Endothelial cell (in vitro differentiated cells): ENCODE measurements around the gene TPRA1. TPM values are rescaled to one million over a fixed set of nuclear protein-coding genes. Genes with fewer than 3 reads are reported as not detected.

Source experiments
- DNase-seq: peaks from one replicate; pipeline ENCODE4 v3.0.0; 2021; ENCODE audit warnings: low spot score
- H3K27ac Mint-ChIP-seq: one replicate; pipeline ENCODE4 v1.8.0; 2021; ENCODE audit warnings: mixed read lengths, inconsistent platforms; ENCODE audit not compliant: unreplicated experiment
- H3K27me3 Mint-ChIP-seq: one replicate; pipeline ENCODE4 v1.8.0; 2021; ENCODE audit warnings: mild to moderate bottlenecking, moderate library complexity, mixed read lengths, inconsistent platforms; ENCODE audit not compliant: unreplicated experiment
- H3K36me3 Mint-ChIP-seq: one replicate; pipeline ENCODE4 v1.8.0; 2021; ENCODE audit warnings: mild to moderate bottlenecking, low read depth, mixed read lengths, inconsistent platforms; ENCODE audit not compliant: unreplicated experiment
- H3K4me1 Mint-ChIP-seq: one replicate; pipeline ENCODE4 v1.8.0; 2021; ENCODE audit warnings: mild to moderate bottlenecking, mixed read lengths, inconsistent platforms; ENCODE audit not compliant: unreplicated experiment
- H3K4me3 Mint-ChIP-seq: one replicate; pipeline ENCODE4 v1.8.0; 2021; ENCODE audit warnings: mild to moderate bottlenecking, mixed read lengths, inconsistent platforms; ENCODE audit not compliant: unreplicated experiment
- H3K9me3 Mint-ChIP-seq: one replicate; pipeline ENCODE4 v1.8.0; 2021; ENCODE audit warnings: mixed read lengths, inconsistent platforms; ENCODE audit not compliant: unreplicated experiment
- CTCF ChIP-seq: fragments of 200-600 bp; sonication (generic); IDR thresholded peaks from one replicate; pipeline ENCODE4 v1.5.0; 2021; ENCODE audit warnings: antibody characterized with exemption; ENCODE audit not compliant: unreplicated experiment
- total RNA-seq: library from RNA; stranded (reverse); fragmentation: NEBNext Ultra II Directional; extraction: Animal tissue kit (Norgen Biotek cat#: 25700); gene quantifications from one replicate; pipeline ENCODE4 v1.2.1, GENCODE V29; 2021; ENCODE audit not compliant: unreplicated experiment

The TPRA1 gene
- total RNA-seq, 1 donor from 2014 or later = 36.9 TPM

GRCh38 chr3:127637546-127637945, 47.0 kb upstream of the TPRA1 start:
- no peaks in the 10 kb centered on the region for H3K27me3 Mint-ChIP-seq
- no peaks in the 10 kb centered on the region for H3K36me3 Mint-ChIP-seq
- no peaks in the 10 kb centered on the region for H3K9me3 Mint-ChIP-seq
- DNase-seq = no peak
- no peak for TF ChIP-seq CTCF
- H3K27ac Mint-ChIP-seq = no peak overlapping the region
- peaks cover 7% of the 10 kb centered on the region for H3K4me1 Mint-ChIP-seq
- H3K4me3 Mint-ChIP-seq = no peak overlapping the region

GRCh38 chr3:127634653-127635052, 44.1 kb upstream of the TPRA1 start:
- TF ChIP-seq CTCF = no peak
- Mint-ChIP-seq H3K27me3 (peaks cover 12% of the 10 kb centered on the region), H3K36me3 (peaks cover 6% of the 10 kb centered on the region), H3K27ac (no peak overlapping the region), H3K9me3 (no peaks in the 10 kb centered on the region), H3K4me3 (no peak overlapping the region), H3K4me1 (peaks cover 19% of the 10 kb centered on the region)
- no peak for DNase-seq

- H3K27me3 Mint-ChIP-seq = peaks cover 17% of the 10 kb centered on the region
- no peak overlapping the region for H3K27ac Mint-ChIP-seq
- H3K4me1 Mint-ChIP-seq = peaks cover 15% of the 10 kb centered on the region
- H3K4me3 Mint-ChIP-seq = no peak overlapping the region
- TF ChIP-seq CTCF = no peak
- no peaks in the 10 kb centered on the region for H3K9me3 Mint-ChIP-seq
- DNase-seq = no peak
- peaks cover 10% of the 10 kb centered on the region for H3K36me3 Mint-ChIP-seq
Observed at GRCh38 chr3:127632035-127632820, 41.7 kb upstream of the TPRA1 start.

- no peak for DNase-seq
- Mint-ChIP-seq H3K9me3 (no peaks in the 10 kb centered on the region), H3K4me3 (no peak overlapping the region), H3K36me3 (peaks cover 10% of the 10 kb centered on the region), H3K4me1 (peaks cover 15% of the 10 kb centered on the region), H3K27me3 (peaks cover 17% of the 10 kb centered on the region), H3K27ac (peak overlapping the region; percentile 59)
- no peak for TF ChIP-seq CTCF
Observed at GRCh38 chr3:127630811-127631714, 40.5 kb upstream of the TPRA1 start.
